A549 treated with DMSO at 1 μM for 4 hours (cell line): ENCODE measurements around the gene SAMM50. TPM values are rescaled to one million over a fixed set of nuclear protein-coding genes. Genes with fewer than 3 reads are reported as not detected.

ENCODE experiments used
- total RNA-seq: library from RNA; stranded (reverse); fragments of 200-300 nt; extraction: Qiagen RNA extraction; gene quantifications from 5 replicates; pipeline ENCODE4 v1.2.3, GENCODE V29; 2022; ENCODE audit warnings: low read depth

Gene SAMM50
- total RNA-seq, result 43.6 to 49.2 TPM (median 47.3 TPM) in 5 replicates

DNA sequence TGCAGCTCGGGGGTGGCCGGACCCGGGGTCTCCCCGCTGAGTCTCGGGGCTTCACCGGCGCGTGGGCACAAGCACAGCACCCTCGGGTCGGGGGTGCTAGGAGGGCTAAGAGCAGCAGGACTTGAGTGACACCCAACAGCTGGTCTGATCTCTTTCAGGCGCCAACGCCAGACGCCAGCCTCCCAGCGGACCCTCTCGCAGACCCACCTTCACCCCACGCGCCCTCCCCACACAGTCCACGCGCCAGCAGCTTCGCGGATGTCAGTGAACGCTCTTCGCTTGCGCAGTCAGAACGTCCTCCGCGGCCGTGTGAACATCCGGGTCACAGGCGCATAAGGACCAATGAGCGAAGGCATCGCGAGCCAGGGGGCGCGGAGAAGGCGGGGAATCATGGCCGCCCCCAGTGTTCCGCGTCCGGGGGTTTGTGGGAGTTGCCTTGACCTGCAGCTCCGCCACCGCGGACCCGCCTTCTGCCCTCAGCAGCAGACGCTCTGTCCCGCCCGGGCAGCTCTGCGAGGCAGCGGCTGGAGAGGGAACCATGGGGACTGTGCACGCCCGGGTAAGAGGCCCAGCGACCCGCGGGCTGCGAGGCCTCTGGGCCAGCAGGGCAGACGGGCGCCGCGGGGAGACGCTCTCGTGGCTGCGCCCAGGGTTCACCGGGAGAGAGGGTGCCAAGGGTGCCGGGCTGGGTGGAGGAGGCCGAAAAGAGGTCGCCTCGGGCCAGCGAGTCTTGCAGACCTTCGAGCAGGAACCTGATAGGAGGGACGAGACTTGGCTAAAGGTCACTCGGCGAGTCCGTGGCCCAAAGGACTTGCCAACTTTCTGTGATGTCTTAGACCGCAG is at the start of gene SAMM50:
Gene SAMM50, plus strand, starts transcription at position 403 of the 843 bp plus-strand sequence. Its CDS starts 136 bp downstream, at position 539.

DNA sequence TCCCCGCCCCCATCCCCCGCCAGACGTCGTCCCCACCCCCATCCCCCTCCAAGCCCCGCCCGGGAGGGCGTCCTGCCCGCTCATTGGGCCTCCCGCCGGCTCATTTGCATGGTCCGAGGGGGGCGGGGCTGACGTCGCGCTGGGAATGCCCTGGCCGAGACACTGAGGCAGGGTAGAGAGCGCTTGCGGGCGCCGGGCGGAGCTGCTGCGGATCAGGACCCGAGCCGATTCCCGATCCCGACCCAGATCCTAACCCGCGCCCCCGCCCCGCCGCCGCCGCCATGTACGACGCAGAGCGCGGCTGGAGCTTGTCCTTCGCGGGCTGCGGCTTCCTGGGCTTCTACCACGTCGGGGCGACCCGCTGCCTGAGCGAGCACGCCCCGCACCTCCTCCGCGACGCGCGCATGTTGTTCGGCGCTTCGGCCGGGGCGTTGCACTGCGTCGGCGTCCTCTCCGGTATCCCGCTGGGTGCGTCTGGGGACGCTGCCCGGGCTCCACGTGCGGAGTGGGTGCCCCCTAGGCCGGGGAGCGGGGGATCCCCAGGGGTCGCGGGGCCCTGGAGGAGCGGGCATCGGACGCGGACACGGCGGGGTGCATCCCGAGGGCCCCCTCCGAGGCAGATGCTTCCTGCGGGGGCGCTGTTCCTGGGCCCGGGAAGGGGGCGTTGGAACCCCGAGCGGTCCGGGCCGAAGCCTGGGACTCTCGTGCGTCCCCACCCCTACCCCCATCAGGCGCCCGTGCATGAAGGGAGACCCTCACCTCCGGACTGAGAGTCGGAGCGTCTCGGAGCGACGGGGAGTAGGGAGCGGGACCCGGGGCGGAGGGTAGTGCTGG is 31.4 kb upstream of the SAMM50 start, which contains the start of gene PNPLA3:
Gene PNPLA3, plus strand, starts transcription at position 175 of the 834 bp plus-strand sequence. Its CDS starts 107 bp downstream, at position 282.

GRCh38 chr22:44024288-44024921 is 69.2 kb downstream of the SAMM50 start, which contains the start of gene PARVB:
PARVB (plus strand) TSS chr22:44024302; CDS start chr22:44024340, 38 bp downstream.

Other genes with a start within 250 kb of the SAMM50 start
- gene EFCAB6, start 143.1 kb upstream of the SAMM50 start, total RNA-seq, result 0.33 to 0.49 TPM (median 0.46 TPM) in 5 replicates
- not detected in 5 replicates for gene SULT4A1, start 92.9 kb upstream of the SAMM50 start, total RNA-seq
- 0.04 to 0.05 TPM in 2 of 5 replicates, not detected in the others for gene PNPLA5, start 63.4 kb upstream of the SAMM50 start, total RNA-seq
- gene PNPLA3, start 31.6 kb upstream of the SAMM50 start, total RNA-seq, result 0.80 to 1.3 TPM (median 0.94 TPM) in 5 replicates
- gene PARVB, start 68.9 kb downstream of the SAMM50 start, total RNA-seq, result 37.1 to 42.5 TPM (median 40.4 TPM) in 5 replicates
- not detected in 5 replicates for gene PARVG, start 225.5 kb downstream of the SAMM50 start, total RNA-seq